Endodermal cell (in vitro differentiated cells): ENCODE results near the gene IGLL5. TPM values are rescaled to one million over a fixed set of nuclear protein-coding genes. Genes with fewer than 3 reads are reported as not detected.

Experiments used
- DNase-seq: peaks from one replicate; pipeline ENCODE4 v3.0.0-alpha.2; 2017
- H3K27ac ChIP-seq: 2 replicates; pipeline ENCODE4 v1.5.1; 2013; ENCODE audit warnings: mild to moderate bottlenecking, low read depth, low read length, moderate library complexity
- H3K27me3 ChIP-seq: 2 replicates; pipeline ENCODE4 v1.6.1; 2013; ENCODE audit warnings: mild to moderate bottlenecking, low read length, moderate library complexity; ENCODE audit not compliant: insufficient read depth, control insufficient read depth, poor library complexity, severe bottlenecking
- H3K36me3 ChIP-seq: 2 replicates; pipeline ENCODE4 v1.7.0; 2013; ENCODE audit warnings: mild to moderate bottlenecking, low read length, moderate library complexity; ENCODE audit not compliant: control insufficient read depth, insufficient read depth
- H3K4me1 ChIP-seq: one replicate; pipeline ENCODE4 v1.7.0; 2013; ENCODE audit warnings: low read length; ENCODE audit not compliant: control insufficient read depth, insufficient read depth
- H3K4me3 ChIP-seq: 2 replicates; pipeline ENCODE4 v1.5.1; 2013; ENCODE audit warnings: mild to moderate bottlenecking, low read length, moderate library complexity
- H3K9ac ChIP-seq: 2 replicates; pipeline ENCODE4 v1.6.1; 2013; ENCODE audit warnings: mild to moderate bottlenecking, low read length, moderate library complexity; ENCODE audit not compliant: poor library complexity, severe bottlenecking; ENCODE audit errors: extremely low read depth
- H3K9me3 ChIP-seq: 2 replicates; pipeline ENCODE4 v1.6.1; 2013; ENCODE audit warnings: mild to moderate bottlenecking, low read length, moderate library complexity; ENCODE audit not compliant: control insufficient read depth
- H3K27ac Mint-ChIP-seq: 2 replicates; pipeline ENCODE4 v1.8.0; 2020; ENCODE audit warnings: mixed read lengths
- H3K27me3 Mint-ChIP-seq: 2 replicates; pipeline ENCODE4 v1.8.0; 2021; ENCODE audit warnings: mild to moderate bottlenecking, mixed read lengths; ENCODE audit not compliant: insufficient read depth
- H3K36me3 Mint-ChIP-seq: 2 replicates; pipeline ENCODE4 v1.8.0; 2020; ENCODE audit warnings: low read depth, mixed read lengths
- H3K4me1 Mint-ChIP-seq: 2 replicates; pipeline ENCODE4 v1.8.0; 2020; ENCODE audit warnings: mixed read lengths
- H3K4me3 Mint-ChIP-seq: 2 replicates; pipeline ENCODE4 v1.8.0; 2020; ENCODE audit warnings: mild to moderate bottlenecking, moderate library complexity, mixed read lengths
- H3K9me3 Mint-ChIP-seq: 2 replicates; pipeline ENCODE4 v1.8.0; 2020; ENCODE audit warnings: mild to moderate bottlenecking, mixed read lengths
- CTCF ChIP-seq: fragments of 200-600 bp; sonication (generic); conservative IDR thresholded peaks from 2 replicates; pipeline ENCODE4 v1.5.0; 2021; ENCODE audit warnings: antibody characterized with exemption, mild to moderate bottlenecking
- WGBS, 2 experiments: methylation state at CpG; one replicate each; pipeline versions ENCODE4 v1.1.5 to v1.1.7; 2013; ENCODE audit warnings: missing lambda C conversion rate in 2 of 2, mixed read lengths in 1 of 2; ENCODE audit not compliant: insufficient coverage in 1 of 2, insufficient read length in 1 of 2; 5-methylcytosine and 5-hydroxymethylcytosine counted together
- total RNA-seq, 2 donors: library from RNA; stranded (reverse); fragmentation: NEBNext Ultra II Directional in 1 of 2; extraction: Animal tissue kit (Norgen Biotek cat#: 25700) in 1 of 2; gene quantifications; 2 replicates in 1 of 2; 3 replicates in 1 of 2; pipeline ENCODE4 v1.2.1, GENCODE V29; 2021

IGLL5 gene
- total RNA-seq, 2 donors from 2014 or later, result not detected

- Mint-ChIP-seq H3K4me1 (peaks cover 3% of the 10 kb centered on the region), H3K9me3 (no peaks in the 10 kb centered on the region), H3K27me3 (peaks cover 68% of the 10 kb centered on the region), H3K27ac (no peak overlapping the region), H3K36me3 (no peaks in the 10 kb centered on the region), H3K4me3 (no peak overlapping the region)
- whole genome bisulfite sequencing, 2 experiments, result 84 to 91% methylated on average over 7 to 10 of the region's 10 CpGs
- no peaks in the 10 kb centered on the region for H3K36me3 ChIP-seq
- H3K27me3 ChIP-seq, result peaks cover 31% of the 10 kb centered on the region
- DNase-seq, result peak; percentile 29
- no peaks in the 10 kb centered on the region for H3K4me1 ChIP-seq
- H3K9me3 ChIP-seq, result peaks cover 5% of the 10 kb centered on the region
- no peak overlapping the region for H3K4me3 ChIP-seq
- no peak overlapping the region for H3K27ac ChIP-seq
- no peak overlapping the region for H3K9ac ChIP-seq
- TF ChIP-seq CTCF, result no peak
Measured at GRCh38 chr22:22871536-22872278, 15.9 kb upstream of the IGLL5 start.

GRCh38 chr22:22872722-22873708, 14.6 kb upstream of the IGLL5 start:
- 87 to 89% methylated on average over 4 to 8 of the region's 8 CpGs for WGBS, 2 experiments
- H3K36me3 Mint-ChIP-seq, result no peaks in the 10 kb centered on the region
- H3K9ac ChIP-seq, result no peak overlapping the region
- peaks cover 3% of the 10 kb centered on the region for H3K4me1 Mint-ChIP-seq
- no peak overlapping the region for H3K27ac ChIP-seq
- H3K4me3 ChIP-seq, result no peak overlapping the region
- H3K9me3 ChIP-seq, result peaks cover 5% of the 10 kb centered on the region
- H3K4me1 ChIP-seq, result no peaks in the 10 kb centered on the region
- no peak for TF ChIP-seq CTCF
- no peak overlapping the region for H3K4me3 Mint-ChIP-seq
- DNase-seq, result peak; percentile 25
- no peak overlapping the region for H3K27ac Mint-ChIP-seq
- H3K9me3 Mint-ChIP-seq, result no peaks in the 10 kb centered on the region
- no peaks in the 10 kb centered on the region for H3K36me3 ChIP-seq
- peaks cover 55% of the 10 kb centered on the region for H3K27me3 Mint-ChIP-seq
- H3K27me3 ChIP-seq, result peaks cover 17% of the 10 kb centered on the region

GRCh38 chr22:22877523-22878210, 9.9 kb upstream of the IGLL5 start:
- Histone ChIP-seq H3K9ac (no peak overlapping the region), H3K4me3 (no peak overlapping the region), H3K27me3 (peaks cover 16% of the 10 kb centered on the region), H3K36me3 (no peaks in the 10 kb centered on the region), H3K4me1 (no peaks in the 10 kb centered on the region), H3K9me3 (peaks cover 5% of the 10 kb centered on the region), H3K27ac (no peak overlapping the region)
- peak; percentile 93 for DNase-seq
- Mint-ChIP-seq H3K4me3 (no peak overlapping the region), H3K4me1 (peaks cover 3% of the 10 kb centered on the region), H3K27ac (no peak overlapping the region), H3K36me3 (no peaks in the 10 kb centered on the region), H3K27me3 (peaks cover 26% of the 10 kb centered on the region), H3K9me3 (no peaks in the 10 kb centered on the region)
- WGBS, 2 experiments, result 30 to 83% methylated on average over 1 to 7 of the region's 7 CpGs
- peak; percentile 93 for TF ChIP-seq CTCF
